Hepatocyte (in vitro differentiated cells): ENCODE measurements around the gene KRTAP9-3.
"Not testable (repeated sequence)": the region's sequence is repeated elsewhere in the genome, so short reads cannot be mapped to it uniquely, and the experiment has no call there.

ENCODE experiments used
- EZH2 ChIP-seq: fragments of 200-600 bp; sonication (generic); IDR thresholded peaks from 2 replicates; pipeline ENCODE4 v1.6.1; 2016; ENCODE audit warnings: antibody characterized with exemption, mild to moderate bottlenecking, borderline replicate concordance
- EZH2phosphoT487 ChIP-seq: fragments of 200-600 bp; sonication (generic); IDR thresholded peaks from one replicate; pipeline ENCODE4 v1.6.1; 2018; ENCODE audit warnings: antibody characterized with exemption, mild to moderate bottlenecking, low read depth, moderate library complexity; ENCODE audit not compliant: unreplicated experiment, severe bottlenecking
- TF ChIP-seq, protein P1 (sequence below): fragments of 200-600 bp; sonication (generic); IDR thresholded peaks from 2 replicates; pipeline ENCODE4 v1.5.1; 2016; ENCODE audit warnings: antibody characterized with exemption, mild to moderate bottlenecking; ENCODE audit not compliant: poor library complexity

DNA sequence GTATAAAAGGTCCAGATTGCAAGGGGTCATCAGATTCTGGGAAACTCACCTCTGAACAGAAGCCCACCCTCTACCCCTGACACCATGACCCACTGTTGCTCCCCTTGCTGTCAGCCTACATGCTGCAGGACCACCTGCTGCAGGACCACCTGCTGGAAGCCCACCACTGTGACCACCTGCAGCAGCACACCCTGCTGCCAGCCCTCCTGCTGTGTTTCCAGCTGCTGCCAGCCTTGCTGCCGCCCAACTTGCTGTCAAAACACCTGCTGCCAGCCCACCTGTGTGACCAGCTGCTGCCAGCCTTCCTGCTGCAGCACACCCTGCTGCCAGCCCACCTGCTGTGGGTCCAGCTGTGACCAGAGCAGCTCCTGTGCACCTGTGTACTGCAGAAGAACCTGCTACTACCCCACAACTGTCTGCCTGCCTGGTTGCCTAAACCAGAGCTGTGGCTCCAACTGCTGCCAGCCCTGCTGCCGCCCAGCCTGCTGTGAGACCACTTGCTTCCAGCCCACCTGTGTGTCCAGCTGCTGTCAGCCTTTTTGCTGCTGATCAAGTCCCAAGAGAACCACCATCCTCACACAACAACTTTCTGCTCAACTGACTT, 17.5 kb downstream of the KRTAP9-3 start, which contains the start of gene KRTAP9-4:
- TF ChIP-seq EZH2, EZH2phosphoT487: not testable (repeated sequence)
- TF ChIP-seq, protein P1, sequence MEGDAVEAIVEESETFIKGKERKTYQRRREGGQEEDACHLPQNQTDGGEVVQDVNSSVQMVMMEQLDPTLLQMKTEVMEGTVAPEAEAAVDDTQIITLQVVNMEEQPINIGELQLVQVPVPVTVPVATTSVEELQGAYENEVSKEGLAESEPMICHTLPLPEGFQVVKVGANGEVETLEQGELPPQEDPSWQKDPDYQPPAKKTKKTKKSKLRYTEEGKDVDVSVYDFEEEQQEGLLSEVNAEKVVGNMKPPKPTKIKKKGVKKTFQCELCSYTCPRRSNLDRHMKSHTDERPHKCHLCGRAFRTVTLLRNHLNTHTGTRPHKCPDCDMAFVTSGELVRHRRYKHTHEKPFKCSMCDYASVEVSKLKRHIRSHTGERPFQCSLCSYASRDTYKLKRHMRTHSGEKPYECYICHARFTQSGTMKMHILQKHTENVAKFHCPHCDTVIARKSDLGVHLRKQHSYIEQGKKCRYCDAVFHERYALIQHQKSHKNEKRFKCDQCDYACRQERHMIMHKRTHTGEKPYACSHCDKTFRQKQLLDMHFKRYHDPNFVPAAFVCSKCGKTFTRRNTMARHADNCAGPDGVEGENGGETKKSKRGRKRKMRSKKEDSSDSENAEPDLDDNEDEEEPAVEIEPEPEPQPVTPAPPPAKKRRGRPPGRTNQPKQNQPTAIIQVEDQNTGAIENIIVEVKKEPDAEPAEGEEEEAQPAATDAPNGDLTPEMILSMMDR = not testable (repeated sequence)
